Dedifferentiated amniotic fluid mesenchymal stem cell (primary cell): ENCODE results near the gene TAL1.
"Not testable (repeated sequence)": the region's sequence is repeated elsewhere in the genome, so short reads cannot be mapped to it uniquely, and the experiment has no call there.

Source experiments
- DNase-seq: peaks from one replicate; pipeline ENCODE4 v3.0.0-alpha.2; 2016; ENCODE audit errors: extremely low spot score

Gene TAL1

GRCh38 chr1:47232187-47232874 lies at the start of gene TAL1:
TAL1 (minus strand) TSS chr1:47232225; CDS start chr1:47225888, 6,337 bp downstream.
- no peak for DNase-seq

GRCh38 chr1:47280142-47280541 lies 48.1 kb upstream of the TAL1 start:
- DNase-seq: no peak

- DNase-seq: no peak
Measured at GRCh38 chr1:47276850-47277249, 44.8 kb upstream of the TAL1 start.

GRCh38 chr1:47275811-47276210 lies 43.8 kb upstream of the TAL1 start:
- not testable (repeated sequence) for DNase-seq

- DNase-seq: not testable (repeated sequence)
Measured at GRCh38 chr1:47265529-47265928, 33.5 kb upstream of the TAL1 start.

- DNase-seq: no peak
Measured at GRCh38 chr1:47262787-47263413, 30.9 kb upstream of the TAL1 start.

- no peak for DNase-seq
Measured at GRCh38 chr1:47257224-47257623, 25.2 kb upstream of the TAL1 start.

- DNase-seq: no peak
Measured at GRCh38 chr1:47252795-47253194, 20.8 kb upstream of the TAL1 start.

- DNase-seq: no peak
Measured at GRCh38 chr1:47252369-47252768, 20.3 kb upstream of the TAL1 start.

GRCh38 chr1:47249755-47250154 lies 17.7 kb upstream of the TAL1 start:
- no peak for DNase-seq

GRCh38 chr1:47244339-47244862 lies 12.4 kb upstream of the TAL1 start:
- DNase-seq: no peak

- no peak for DNase-seq
Measured at GRCh38 chr1:47243910-47244309, 11.9 kb upstream of the TAL1 start.

- DNase-seq: no peak
Measured at GRCh38 chr1:47241114-47242113, 9.4 kb upstream of the TAL1 start.

- no peak for DNase-seq
Measured at GRCh38 chr1:47238935-47239592, 7.0 kb upstream of the TAL1 start.

- no peak for DNase-seq
Measured at GRCh38 chr1:47235806-47236205, 3.8 kb upstream of the TAL1 start.

- no peak for DNase-seq
Measured at GRCh38 chr1:47235241-47235681, 3.2 kb upstream of the TAL1 start.

GRCh38 chr1:47233186-47233585 lies 1.2 kb upstream of the TAL1 start:
- DNase-seq: no peak

- DNase-seq: no peak
Measured at GRCh38 chr1:47231301-47232186, 481 bp downstream of the TAL1 start.

- DNase-seq: no peak
Measured at GRCh38 chr1:47230692-47231300, 1.2 kb downstream of the TAL1 start.
